ENCODE results near the gene TUG1.

DNA sequence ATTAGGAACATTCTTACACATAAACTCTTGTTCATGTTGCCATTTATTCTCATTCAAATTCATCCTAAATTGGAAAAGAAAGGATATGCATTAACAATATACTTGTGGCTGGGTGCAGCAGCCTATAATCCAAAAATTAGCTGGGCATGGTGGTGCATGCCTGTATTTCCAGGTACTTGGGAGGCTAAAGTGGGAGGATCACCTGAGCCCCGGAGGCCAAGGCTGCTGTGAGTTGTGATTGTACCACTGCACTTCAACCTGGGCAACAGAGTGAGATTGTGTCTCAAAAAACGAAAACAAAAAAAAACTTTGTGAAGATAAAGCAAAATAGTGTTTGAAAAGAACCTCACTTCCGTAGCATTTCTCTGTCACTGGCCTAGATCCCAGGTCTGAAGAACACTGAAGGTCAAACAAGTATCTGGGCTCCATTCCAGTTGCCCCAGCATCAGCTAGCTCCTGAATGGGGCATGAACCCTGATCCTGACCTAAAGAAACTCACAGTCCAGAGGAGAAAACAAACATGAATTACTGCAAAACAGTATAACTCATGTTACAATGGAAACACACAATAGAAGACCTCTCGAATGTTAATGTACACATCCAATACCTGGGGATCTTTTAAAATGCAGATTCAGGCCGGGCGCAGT, 32.2 kb downstream of the TUG1 start:
- TF ChIP-seq, protein P1, sequence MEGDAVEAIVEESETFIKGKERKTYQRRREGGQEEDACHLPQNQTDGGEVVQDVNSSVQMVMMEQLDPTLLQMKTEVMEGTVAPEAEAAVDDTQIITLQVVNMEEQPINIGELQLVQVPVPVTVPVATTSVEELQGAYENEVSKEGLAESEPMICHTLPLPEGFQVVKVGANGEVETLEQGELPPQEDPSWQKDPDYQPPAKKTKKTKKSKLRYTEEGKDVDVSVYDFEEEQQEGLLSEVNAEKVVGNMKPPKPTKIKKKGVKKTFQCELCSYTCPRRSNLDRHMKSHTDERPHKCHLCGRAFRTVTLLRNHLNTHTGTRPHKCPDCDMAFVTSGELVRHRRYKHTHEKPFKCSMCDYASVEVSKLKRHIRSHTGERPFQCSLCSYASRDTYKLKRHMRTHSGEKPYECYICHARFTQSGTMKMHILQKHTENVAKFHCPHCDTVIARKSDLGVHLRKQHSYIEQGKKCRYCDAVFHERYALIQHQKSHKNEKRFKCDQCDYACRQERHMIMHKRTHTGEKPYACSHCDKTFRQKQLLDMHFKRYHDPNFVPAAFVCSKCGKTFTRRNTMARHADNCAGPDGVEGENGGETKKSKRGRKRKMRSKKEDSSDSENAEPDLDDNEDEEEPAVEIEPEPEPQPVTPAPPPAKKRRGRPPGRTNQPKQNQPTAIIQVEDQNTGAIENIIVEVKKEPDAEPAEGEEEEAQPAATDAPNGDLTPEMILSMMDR (IDR thresholded peaks at IDR 0.05) = no peak
- TF ChIP-seq ZFX (IDR thresholded peaks at IDR 0.05; ENCODE audit: borderline replicate concordance) = no peak
